GM18507 (cell line): ENCODE data around the gene AMER2.

Experiments
- DNase-seq: peaks from one replicate; pipeline ENCODE4 v3.0.0; 2011; ENCODE audit warnings: low read depth; ENCODE audit not compliant: insufficient read length; ENCODE audit errors: extremely low spot score
- FAIRE-seq: peaks from 2 replicates; lab custom pipeline; 2011; peaks lifted over from hg19 to GRCh38; lab: Jason Lieb, UNC

The AMER2 gene

DNA sequence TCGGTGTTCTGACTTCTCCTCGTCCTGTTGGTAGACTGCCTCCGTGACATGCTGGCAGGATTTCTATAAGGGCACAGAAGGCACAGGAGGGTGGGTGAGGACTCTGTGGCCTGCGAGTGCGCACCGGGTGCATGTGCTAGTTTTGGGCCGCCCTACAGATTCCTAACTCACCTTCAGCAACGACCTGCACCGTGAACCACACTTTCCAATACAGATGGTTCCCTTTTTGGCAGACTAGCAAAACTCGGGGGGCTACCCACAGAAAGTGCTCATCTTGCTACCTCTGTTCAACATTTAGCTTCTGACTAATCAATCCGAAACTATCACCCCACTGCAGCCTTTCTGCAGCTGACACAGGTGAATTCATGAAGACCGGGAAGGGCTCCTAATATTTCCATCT is 14.1 kb upstream of the AMER2 start:
- FAIRE-seq (peak; percentile 82), DNase-seq (no peak)

DNA sequence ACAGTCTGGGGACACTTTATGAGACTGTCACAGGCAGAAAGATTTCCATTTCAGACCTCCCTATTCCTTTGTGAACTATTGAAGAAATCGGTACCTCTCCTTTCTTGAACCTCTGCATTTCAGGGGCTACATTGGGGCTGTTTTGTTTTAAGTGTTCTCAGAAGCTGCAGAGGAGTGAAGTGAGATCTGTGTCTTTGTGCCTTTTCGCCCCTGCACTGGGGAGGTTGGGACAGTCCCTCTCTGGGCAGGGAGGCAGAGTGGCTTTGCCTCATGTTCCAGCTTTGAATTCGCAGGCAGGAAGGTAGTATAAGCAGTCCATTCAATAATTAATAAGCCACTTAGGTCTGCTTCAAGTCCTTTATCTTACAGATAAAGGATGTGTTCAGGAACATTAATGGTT is 9.5 kb upstream of the AMER2 start:
- DNase-seq, result no peak

DNA sequence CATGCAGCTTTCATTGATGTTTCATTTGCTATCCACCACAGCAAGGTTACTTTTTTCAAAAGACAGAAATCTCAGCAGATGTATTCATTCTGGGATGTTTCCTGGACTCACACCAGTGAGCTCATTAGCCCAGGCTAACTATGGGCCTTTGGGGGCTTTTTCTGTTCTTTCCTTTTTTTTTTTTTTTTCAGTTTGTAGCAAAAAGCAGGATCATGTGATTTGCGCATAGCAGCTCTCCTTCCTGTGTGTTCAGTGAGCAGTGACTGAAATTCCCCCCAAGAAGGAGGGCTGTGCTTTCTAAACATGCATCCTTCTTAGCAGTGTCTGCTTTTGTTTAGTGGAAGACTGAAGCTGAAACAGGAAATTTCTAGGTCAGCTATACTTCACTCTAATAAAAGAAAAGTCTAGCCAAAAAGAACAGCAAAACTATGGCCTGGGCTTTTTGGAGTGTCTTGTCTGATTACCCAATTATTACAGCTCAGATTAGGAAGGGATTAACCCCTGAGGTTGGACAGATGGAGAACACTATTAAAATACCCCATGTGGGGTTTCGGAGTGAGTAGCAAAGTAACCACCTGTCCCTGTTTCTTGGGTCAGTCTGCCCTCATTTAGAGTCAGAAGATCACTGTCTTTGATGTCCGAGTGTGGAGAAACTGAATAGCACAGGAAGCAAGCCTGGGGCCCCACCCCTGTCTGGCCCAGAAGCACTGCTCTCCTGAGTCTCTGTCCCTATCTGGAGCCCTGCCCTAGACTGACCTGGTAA is 8.9 kb upstream of the AMER2 start:
- no peak for DNase-seq
- peak; percentile 96 for FAIRE-seq

More for the DNA sequence above, 9.5 kb upstream of the AMER2 start:
- no peak for FAIRE-seq

DNA sequence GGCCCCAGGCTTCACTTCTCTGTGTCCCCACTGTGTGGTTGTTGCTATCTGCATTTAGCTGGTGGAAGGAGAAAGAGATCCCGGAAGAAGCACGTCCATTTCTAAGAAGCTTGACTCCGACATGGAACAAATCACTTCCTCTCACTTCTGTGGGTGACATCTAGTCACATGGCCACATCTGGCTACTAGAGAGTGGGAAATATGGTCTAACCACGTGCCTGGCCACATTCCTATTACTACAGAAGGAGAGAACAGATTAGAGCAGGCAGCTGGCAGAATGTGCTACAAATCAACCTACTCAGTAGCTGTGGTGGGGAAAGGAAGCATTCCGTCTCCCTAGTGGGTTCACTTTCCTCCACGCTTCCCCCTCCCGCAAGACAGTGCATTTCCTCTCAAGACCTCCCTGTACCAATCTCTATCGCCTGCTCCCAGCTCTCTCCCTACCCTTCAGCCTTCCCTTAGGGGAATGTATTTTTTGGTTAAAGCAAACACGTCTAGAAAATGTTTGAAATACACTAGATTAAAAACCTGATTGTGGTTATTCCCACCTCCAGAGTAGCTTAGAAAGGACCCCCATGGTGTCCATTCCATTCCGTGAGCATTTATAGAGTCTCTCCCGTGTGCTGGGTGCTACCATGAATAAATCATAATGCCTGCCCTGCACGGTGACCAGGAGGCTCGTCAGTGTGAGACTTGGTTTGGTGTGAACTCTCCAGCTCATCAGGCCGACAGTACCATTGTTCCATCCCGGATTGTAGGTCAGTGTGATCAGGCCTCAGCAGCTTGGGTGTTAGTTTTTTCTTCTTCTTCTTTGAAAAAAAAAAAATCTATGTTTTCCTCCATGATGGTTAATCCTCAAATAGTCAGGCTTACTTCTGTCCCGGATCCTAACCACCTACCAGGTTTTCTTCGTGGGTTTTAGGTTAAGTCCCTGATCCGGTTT is 8.0 kb upstream of the AMER2 start:
- DNase-seq (no peak), FAIRE-seq (peak; percentile 57)

DNA sequence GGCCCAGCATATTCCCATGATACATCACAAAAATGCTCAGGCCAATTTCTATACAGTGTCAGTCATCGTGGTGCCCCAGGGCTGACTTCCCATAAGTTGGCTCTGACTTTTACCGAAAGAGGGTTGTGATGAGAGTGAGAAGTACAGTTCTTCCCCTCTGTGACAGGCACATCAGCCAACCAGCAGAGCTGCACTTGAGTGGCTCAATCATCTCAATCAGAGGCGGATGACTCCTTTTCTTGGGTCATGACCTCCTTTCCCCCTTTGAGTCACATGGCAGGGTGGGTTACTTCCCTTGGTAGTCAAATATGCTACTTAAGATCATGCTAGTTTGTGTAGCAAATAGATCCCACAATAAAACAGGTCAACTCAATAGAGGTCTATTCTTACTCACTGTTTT is 6.9 kb upstream of the AMER2 start:
- DNase-seq (no peak), FAIRE-seq (no peak)

DNA sequence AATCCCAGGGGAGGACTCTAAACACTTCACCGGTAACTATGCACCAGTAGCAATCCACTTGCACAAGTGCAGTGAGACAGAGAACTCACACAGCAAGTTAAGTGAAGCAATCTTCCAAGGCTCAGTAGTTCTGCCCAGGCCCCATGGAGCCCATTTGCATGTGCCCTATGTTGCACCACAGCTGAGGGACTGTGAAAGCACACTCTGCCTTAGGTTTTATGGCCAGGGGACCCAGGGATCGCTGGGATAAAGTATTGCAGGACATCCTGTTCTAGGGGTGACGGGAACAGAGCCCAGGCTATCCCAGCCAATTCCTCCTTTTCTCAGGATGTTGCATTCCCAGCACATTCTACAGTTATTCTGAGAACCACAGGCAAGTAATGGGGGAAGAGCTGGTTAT is 6.0 kb upstream of the AMER2 start:
- no peak for DNase-seq
- no peak for FAIRE-seq

DNA sequence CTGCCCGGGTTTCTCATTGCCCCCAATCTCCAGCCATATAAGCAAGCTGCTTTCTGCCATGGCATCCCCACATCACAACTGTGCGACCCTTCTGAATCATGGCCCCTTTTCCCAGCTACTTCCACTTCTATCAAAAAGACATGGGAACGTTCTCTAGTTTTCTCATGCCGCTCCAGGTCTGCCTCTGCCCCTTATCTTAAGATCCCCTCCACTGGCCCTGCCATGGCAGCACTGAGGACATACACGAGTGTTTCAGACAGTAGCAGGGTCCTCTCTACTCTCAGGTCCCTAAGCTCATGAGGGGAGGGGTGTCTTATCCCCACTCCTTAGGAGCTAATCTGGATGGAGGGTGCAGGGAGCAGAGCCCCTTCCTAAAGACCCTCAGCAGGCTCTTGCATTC is 5.5 kb upstream of the AMER2 start:
- DNase-seq, result no peak
- no peak for FAIRE-seq

DNA sequence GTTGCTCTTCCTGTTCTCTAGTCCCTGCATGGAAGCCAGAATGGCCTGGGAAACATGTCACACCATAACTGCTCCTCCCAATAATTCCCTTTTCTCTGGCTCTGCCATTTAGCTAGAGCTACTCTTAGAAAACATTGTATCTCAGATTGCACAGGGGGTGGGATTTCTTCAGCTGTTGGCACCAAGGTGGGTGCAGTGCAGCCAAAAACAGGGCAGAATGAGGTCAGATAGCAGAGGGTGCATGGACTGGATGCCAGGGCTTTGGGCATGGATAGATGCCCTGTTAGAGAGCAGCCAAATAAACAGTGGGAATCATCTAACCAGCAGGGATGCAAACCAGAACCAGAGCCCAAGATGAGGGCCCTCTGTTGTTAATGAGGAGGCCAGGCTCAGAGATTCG is 4.9 kb upstream of the AMER2 start:
- FAIRE-seq, result no peak

DNA sequence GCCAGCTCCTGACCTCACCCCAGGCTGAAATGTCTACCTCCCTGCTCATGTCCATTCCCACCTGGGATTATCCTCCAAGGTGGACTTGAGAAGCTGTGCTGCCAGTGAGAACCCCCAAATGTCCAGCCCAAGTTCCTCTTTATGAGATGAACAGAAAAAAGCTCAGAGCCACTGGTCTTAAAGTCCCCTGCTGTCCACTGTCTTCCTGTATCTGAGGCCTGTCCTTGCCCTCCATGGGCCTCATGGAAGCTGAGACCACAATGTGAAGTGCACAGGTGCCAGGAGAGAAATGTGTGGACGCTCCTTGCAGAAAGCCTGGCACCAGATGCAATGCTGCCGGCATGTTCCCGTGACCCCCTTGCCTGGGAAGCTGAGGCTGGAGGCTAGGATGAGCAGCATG is 3.3 kb upstream of the AMER2 start:
- DNase-seq (no peak), FAIRE-seq (no peak)

More for the DNA sequence above, 4.9 kb upstream of the AMER2 start:
- DNase-seq, result no peak

DNA sequence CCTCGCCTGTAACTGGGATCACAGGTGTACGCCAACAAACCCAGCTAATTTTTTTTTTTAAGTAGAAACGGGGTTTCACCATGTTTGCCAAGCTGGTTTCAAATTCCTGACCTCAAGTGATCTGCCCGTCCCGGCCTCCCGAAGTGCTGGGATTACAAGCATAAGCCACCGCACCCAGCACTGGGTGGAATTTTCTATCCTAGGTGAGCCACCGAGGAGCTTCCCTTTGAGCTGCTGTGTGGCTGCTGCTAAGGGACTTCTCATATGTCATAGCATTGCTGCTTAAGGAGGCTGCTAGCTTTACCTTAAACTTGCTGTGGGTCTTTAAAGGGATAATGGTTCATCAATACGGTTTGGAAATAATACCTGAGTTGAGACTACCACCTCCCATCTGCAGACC is 2.9 kb upstream of the AMER2 start:
- no peak for FAIRE-seq

DNA sequence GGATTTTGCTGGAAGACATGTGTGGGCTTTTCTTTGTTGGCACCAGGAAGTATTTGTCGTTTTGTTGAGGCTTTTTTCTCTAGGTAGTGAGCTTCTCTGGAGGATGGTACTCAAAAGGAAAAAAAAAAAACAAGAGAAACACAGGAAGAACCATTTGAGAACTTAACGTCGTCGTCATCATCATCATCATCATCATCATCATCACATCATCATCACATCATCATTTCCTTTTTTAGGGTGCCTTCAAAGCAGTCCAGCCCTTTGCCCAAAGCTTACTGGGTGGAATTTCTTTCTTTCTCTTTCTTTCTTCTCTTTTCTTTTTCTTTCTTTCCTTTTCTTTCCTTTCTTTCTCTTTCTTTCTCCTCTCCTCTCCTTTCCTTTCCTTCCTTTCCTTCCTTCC is 2.2 kb upstream of the AMER2 start:
- no peak for FAIRE-seq
- DNase-seq, result no peak

More for the DNA sequence above, 2.9 kb upstream of the AMER2 start:
- DNase-seq, result no peak

DNA sequence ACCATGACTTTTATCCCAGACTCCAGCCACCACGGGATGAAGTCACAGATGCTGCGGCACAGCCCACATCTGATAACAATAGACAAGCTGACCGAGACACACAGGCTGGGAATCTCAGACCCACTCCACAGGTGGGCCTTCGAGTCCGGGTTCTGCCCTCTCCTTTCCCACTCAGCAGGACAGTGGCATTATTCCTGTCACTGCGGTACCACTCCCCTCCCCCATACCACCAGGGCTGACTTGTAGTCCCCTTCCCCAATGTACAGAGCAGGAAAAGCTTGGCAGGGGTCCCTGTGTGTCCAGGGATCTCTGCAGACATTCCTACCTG is 179 bp upstream of the AMER2 start:
- FAIRE-seq (no peak), DNase-seq (no peak)

DNA sequence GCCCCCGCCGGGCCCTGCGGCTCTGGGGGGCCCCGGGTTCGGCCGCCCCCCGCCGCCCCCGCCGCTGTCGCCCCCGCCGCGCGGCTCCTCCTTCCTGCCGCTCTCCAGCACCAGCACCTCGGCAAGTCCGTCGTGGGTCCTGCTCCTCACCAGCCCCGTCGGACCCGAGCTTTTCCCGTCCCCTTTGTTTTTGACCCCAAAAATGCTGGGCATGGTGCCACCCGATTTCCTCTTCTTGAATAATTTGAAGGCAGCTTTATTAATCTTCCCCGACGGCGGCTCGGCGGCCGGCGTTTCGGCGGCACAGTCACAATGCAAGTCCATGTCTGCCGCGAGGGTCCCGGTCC is 945 bp downstream of the AMER2 start:
- no peak for FAIRE-seq
- DNase-seq, result no peak

DNA sequence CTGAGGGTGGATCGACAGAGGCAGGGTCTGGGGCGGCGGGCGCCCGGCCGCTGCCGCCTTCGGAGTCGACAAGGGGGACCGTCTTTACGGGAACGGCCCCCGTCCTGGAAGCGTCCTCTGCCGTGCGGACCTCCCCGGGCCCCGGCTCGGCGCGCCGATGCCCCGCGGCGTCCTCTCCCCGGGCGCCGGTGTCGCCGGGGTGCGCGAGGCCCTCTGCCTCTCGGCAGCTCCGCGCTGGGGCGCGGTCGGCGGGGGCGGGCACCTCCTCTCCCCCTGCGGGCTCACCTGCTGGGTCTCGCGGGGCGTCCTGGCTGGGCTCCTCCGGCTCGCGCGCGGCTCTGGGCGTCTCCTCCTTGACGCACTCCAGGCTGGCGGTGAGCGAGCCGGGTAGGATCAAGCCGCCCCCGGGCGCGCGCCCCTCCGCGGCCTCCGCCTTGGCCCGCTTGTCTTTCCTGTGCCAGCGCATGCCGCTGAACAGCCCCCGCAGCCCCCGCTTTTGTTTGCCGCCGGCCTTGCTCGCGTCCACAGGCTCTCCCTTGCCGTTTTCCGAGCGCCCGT is 1.5 kb downstream of the AMER2 start:
- DNase-seq (no peak), FAIRE-seq (no peak)

DNA sequence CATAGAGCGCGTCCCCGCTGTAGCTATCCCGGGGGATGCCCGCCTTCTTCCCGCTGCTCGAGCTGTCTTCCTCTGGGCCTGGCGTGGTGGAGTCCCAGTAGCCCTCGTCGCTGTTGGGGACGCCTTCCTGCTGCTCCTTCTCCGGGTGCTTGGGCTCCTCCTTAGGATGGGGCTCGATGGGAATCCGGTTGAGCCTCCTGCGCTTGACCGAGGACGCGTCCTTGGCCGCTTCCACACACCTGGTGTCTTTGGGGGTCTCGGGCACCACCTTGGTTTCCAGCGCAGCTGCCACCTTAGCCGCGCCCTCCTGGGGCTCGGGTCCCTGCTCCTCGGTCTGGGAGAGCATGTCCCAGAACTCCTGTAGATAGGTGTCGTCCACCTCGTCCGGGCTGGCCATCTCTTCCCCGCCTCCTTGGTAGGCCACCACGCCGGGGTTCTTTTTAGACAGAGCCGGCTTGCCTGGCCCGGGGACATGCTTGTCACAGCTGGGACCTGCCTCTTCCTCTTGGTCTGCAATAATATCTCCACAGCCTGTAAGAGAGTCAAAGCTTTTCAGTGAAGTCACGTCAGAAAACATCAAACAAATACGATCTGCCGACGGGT is 2.0 kb downstream of the AMER2 start:
- no peak for DNase-seq

DNA sequence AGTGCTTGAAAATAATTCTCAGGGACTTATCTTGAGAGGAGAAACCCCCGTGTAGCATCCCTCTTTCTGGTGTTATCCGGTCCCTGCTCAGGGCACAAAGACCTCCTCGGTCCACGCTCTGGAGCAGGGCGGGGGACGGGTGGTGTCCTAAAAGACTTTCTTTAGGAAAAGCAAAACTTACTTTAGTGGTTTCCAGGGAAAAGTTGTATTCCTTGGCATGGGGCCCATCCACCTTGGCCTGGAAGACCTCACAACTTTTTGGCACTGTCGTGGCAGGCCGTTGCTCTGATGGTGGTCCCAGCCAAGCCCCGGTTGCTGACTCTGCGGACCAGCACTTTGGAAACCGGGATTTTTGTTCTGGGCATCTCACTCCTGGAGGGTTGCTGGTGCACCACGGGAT is 2.7 kb downstream of the AMER2 start:
- no peak for FAIRE-seq
- no peak for DNase-seq

More for the DNA sequence above, 2.0 kb downstream of the AMER2 start:
- FAIRE-seq, result no peak

DNA sequence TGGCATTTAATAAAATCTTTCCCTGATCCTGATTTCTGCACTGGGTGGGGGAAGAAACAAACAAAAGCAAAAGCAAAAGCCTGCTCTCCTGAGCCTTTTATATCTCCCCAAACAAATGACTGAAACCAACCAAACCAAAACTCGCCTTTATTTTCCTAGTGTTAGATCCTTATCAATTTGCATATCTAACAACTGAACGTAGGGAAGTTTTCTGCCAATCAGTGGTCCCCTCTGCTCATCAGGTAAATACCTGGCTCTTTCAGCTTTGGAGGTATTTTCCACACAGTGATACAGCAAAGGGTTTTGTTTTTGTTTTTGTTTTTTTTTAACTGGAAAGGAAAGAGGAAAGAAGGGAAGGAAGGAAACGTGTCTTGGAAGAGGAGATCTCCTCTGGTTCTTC is 3.3 kb downstream of the AMER2 start:
- DNase-seq (no peak), FAIRE-seq (no peak)

DNA sequence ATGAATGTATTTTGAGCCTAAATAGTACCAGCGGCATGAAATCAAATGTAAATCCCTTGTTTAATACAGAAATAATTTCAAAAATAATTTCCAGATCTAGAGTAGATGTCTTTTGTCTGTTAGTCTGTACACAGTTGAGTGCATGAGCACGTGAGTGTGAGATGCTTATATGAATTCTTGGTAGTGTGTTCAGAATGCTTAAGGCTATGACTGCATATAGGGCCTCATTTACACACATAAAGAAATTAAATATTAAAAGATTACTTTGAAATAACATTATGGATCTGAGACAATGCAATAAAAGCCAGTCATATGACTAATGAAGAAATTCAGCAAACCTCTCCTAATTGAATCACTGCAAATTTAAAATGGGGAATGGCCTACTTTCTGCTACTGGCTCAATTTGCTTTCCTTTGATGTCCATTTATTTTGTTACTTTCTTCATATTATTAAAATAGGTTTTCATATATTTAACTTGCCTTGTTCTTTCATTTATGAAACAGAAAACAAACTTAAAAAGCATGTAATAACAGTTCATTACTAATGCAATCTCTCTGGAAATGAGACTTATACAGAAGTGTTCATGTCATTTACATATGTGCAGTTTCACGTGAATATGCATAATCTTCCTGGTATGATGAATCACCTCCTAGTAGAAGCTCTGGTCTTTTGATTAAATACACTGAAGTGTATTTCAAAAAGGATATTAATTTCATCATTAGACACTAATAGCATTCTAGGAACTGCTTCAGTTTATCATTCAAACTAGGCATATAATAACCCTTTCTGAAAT is 4.5 kb downstream of the AMER2 start:
- DNase-seq, result no peak
- FAIRE-seq, result no peak

DNA sequence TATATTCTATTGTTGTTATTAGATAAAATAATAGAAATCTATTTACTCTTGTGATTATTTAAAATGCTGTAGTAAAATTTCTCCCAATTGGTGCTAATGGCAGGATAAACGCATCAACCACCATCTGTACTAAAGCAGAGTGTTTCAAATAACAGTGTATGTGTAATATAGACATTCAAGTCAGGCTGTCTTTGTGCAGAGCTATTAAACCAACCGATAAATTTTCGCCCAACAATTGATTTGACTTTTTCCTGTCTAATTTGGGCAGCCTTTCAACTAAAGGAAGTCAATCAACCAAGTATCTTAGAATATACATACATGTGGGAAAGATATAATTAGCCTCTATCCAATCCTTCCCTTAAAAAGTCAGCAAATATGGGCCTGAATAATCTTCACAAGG is 5.8 kb downstream of the AMER2 start:
- DNase-seq, result no peak
- no peak for FAIRE-seq

DNA sequence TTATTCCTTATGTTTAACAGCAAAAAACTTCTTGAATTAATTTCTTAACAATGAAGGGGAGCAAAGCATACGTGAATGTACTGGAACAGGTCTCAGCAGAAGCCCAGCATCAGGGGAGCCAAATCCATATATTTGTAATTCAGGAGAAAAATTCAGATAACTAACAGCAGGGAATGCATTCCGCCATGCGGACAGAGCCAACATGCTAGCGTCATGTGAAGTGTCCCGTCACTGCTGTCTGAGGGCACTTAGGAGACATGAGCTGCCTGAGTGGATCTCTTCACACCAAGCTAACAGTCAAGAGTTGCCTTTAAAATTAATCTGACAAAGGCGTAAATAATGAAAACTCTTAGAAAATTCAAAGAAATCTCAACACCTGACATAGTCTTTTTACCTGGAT is 6.4 kb downstream of the AMER2 start:
- DNase-seq (no peak), FAIRE-seq (no peak)
